Heart left ventricle (tissue), 16 donors: Measurements from ENCODE around the gene NOL3. TPM values are rescaled to one million over a fixed set of nuclear protein-coding genes. Genes with fewer than 3 reads are reported as not detected.
A peak's percentile ranks its signal among the peaks of the same experiment; 100 is the strongest.

Source experiments
- ATAC-seq, 4 donors: fragments of 200-7000 bp; cut with Tn5 transposase; one replicate each; pipeline ENCODE4 v1.9.1; 2020 to 2022; ENCODE audit warnings: moderate library complexity in 4 of 4, mild to moderate bottlenecking in 3 of 4, moderate number of reproducible peaks in 1 of 4
- DNase-seq, 5 donors: peaks; one replicate each; pipeline ENCODE4 v3.0.0-alpha.2; 2020
- H3K27ac ChIP-seq, 12 donors: fragments of 200-600 bp; sonication (generic) in 4 of 12; one replicate each; pipeline versions ENCODE4 v1.5.0 to v1.8.0; 2016 to 2022; ENCODE audit warnings: mild to moderate bottlenecking in 2 of 12
- H3K27me3 ChIP-seq, 9 donors: fragments of 200-600 bp; sonication (generic) in 2 of 9; one replicate each; pipeline versions ENCODE4 v1.5.1 to v1.8.0; 2016 to 2022; ENCODE audit warnings: mild to moderate bottlenecking in 3 of 9
- H3K36me3 ChIP-seq, 9 donors: fragments of 200-600 bp; sonication (generic) in 2 of 9; one replicate each; pipeline versions ENCODE4 v1.5.0 to v1.8.0; 2018 to 2022; ENCODE audit warnings: mild to moderate bottlenecking in 2 of 9
- H3K4me1 ChIP-seq, 12 donors: fragments of 200-600 bp; sonication (generic) in 4 of 12; one replicate each; pipeline versions ENCODE4 v1.5.0 to v1.8.0; 2016 to 2022; ENCODE audit warnings: mild to moderate bottlenecking in 3 of 12
- H3K4me3 ChIP-seq, 12 donors: fragments of 200-600 bp; sonication (generic) in 4 of 12; one replicate each; pipeline versions ENCODE4 v1.5.0 to v1.8.0; 2017 to 2022; ENCODE audit warnings: mild to moderate bottlenecking in 9 of 12, moderate library complexity in 4 of 12
- H3K9me3 ChIP-seq, 12 donors: fragments of 200-600 bp; sonication (generic) in 4 of 12; one replicate each; pipeline versions ENCODE4 v1.5.0 to v1.8.0; 2016 to 2022; ENCODE audit warnings: mild to moderate bottlenecking in 1 of 12
- CTCF ChIP-seq, 12 donors: fragments of 200-600 bp; sonication (generic) in 4 of 12; IDR thresholded peaks; one replicate each; pipeline versions ENCODE4 v1.5.0 to v1.8.0; 2018 to 2022; ENCODE audit warnings: antibody characterized with exemption in 12 of 12, mild to moderate bottlenecking in 5 of 12
- POLR2A ChIP-seq, 2 donors: fragments of 450-650 bp; IDR thresholded peaks; one replicate each; pipeline ENCODE4 v1.6.1; 2017; ENCODE audit warnings: antibody characterized with exemption in 2 of 2, mild to moderate bottlenecking in 2 of 2, moderate library complexity in 2 of 2
- WGBS, 4 donors: extraction: QIAGEN DNeasy Blood & Tissue Kit in 2 of 4; methylation state at CpG; one replicate each; pipeline versions ENCODE4 v1.1.5 to v1.1.7; 2013 to 2018; 5-methylcytosine and 5-hydroxymethylcytosine counted together
- intact Hi-C, 10 donors: fragments of 100-400 bp; cut with DNase I; formaldehyde crosslinking; loops; one replicate each; pipeline versions ENCODE4 v1.11.1 to v1.14.2; 2022
- polyA plus RNA-seq, 2 donors: library from polyadenylated mRNA; stranded (reverse); fragments of 200-250 nt; gene quantifications; one replicate each; pipeline ENCODE4 v1.2.3, GENCODE V29; 2013
- total RNA-seq, 9 donors: library from RNA; depleted of rRNA in 2 of 9; stranded (reverse); fragments of >200 nt in 2 of 9; fragmentation: NEBNext Ultra II Directional in 3 of 9; extraction: Animal tissue kit (Norgen Biotek cat#: 25700) in 3 of 9; gene quantifications; one replicate each; pipeline versions ENCODE4 v1.1.0 to v1.2.4, GENCODE V29; 2016 to 2023
- donor health status: ischemic (EF 13 %, LVEDD 7.1; RV severe dilation, severe dysfunction).
- donor health status: healthy with polysubstance abuse.
- donor health status: DM: no; HTN: yes; CAD: no.
- donor health status: DM: no; HTN: no; CAD: no.
- donor health status: ischemic (EF 25% LVEDD 6.9; RV normal size, moderate dysfunction).
- donor health status: ischemic (EF 25% LVEDD 5.7; RV mildly dilated, moderate dysfunction).
- donor health status: healthy.
- donor health status: DM: yes; HTN: yes; CAD: no.
- donor health status: ischemic (EF 35%, LVEDD 5.7; RV mildly dilated, moderate dysfunction).
- donor health status: nonischemic (EF 11% LVEDD 7.7; RV severe dilation, severe dysfunction).
- donor health status: DM: yes; HTN: yes; CAD: no.
- donor health status: PGD.
- donor health status: ischemic (EF 29% LVEDD 5.4; RV normal size, mild dysfunction).
- donor health status: nonischemic (EF 23%, LVEDD 6.1; RV moderate dilation, normal function).

NOL3 gene
- total and polyA plus RNA-seq, 11 donors = 64.9 to 121 (median 85.5) TPM

GRCh38 chr16:67191411-67191994 lies 21.2 kb downstream of the NOL3 start:
- Histone ChIP-seq H3K27me3 (no peaks in the 10 kb centered on the region), H3K27ac (peak overlapping the region in 6 of 12 donors; percentile 80 to 93 (median 85)), H3K36me3 (peaks cover 0 to 35% (median 27%) of the 10 kb centered on the region in 9 donors), H3K4me1 (peaks cover 2 to 40% (median 29%) of the 10 kb centered on the region in 12 donors), H3K9me3 (no peaks in the 10 kb centered on the region), H3K4me3 (peak overlapping the region; percentile 74 to 100 (median 94))
- TF ChIP-seq CTCF (IDR thresholded peaks at IDR 0.05) (no peak), POLR2A (IDR thresholded peaks at IDR 0.05) (no peak)
- ATAC-seq = no peak
- no peak for DNase-seq
- 25 to 28% (median 27%) methylated on average over 9 of the region's 9 CpGs for WGBS, 4 donors
- intact Hi-C loops = loop anchor here in 5 of 10 donors (5.0 kb wide), 2 partner anchors 36 to 56 kb away; partner anchors contain the start of genes TMEM208 (in 4 of the 5), FHOD1 (in 1 of the 5) and SLC9A5 (in 1 of the 5)

- H3K4me1 ChIP-seq = peaks cover 2 to 40% (median 29%) of the 10 kb centered on the region in 12 donors
- peak; percentile 93 to 95 (median 93) for DNase-seq
- peak; percentile 88 to 96 (median 92) for ATAC-seq
- intact Hi-C loops = loop anchor here in 5 of 10 donors (5.0 kb wide), 2 partner anchors 35 to 55 kb away; partner anchors contain the start of genes TMEM208 (in 4 of the 5), FHOD1 (in 1 of the 5) and SLC9A5 (in 1 of the 5)
- H3K27ac ChIP-seq = peak within 1 kb of the TSS; percentile 65 to 93 (median 88)
- H3K27me3 ChIP-seq = no peaks in the 10 kb centered on the region
- H3K36me3 ChIP-seq = peaks cover 0 to 42% (median 34%) of the 10 kb centered on the region in 9 donors
- 0 to 1% (median 0%) methylated on average over 22 to 54 of the region's 54 CpGs for WGBS, 4 donors
- H3K9me3 ChIP-seq = no peaks in the 10 kb centered on the region
- peak in 1 of 2 donors; percentile 88 for TF ChIP-seq POLR2A (IDR thresholded peaks at IDR 0.05)
- peak in 1 of 12 donors; percentile 6 for TF ChIP-seq CTCF (IDR thresholded peaks at IDR 0.05)
- peak within 1 kb of the TSS; percentile 74 to 100 (median 94) for H3K4me3 ChIP-seq
Measured at GRCh38 chr16:67191995-67192681, 21.8 kb downstream of the NOL3 start, which contains the start of gene E2F4. Gene E2F4, plus strand, starts transcription at chr16:67192155. Its CDS starts 73 bp downstream, at chr16:67192228.

GRCh38 chr16:67192781-67193361 lies 22.5 kb downstream of the NOL3 start:
- TF ChIP-seq CTCF (IDR thresholded peaks at IDR 0.05) (no peak), POLR2A (IDR thresholded peaks at IDR 0.05) (no peak)
- intact Hi-C loops = loop anchor here in 5 of 10 donors (5.0 kb wide), 2 partner anchors 34 to 54 kb away; partner anchors contain the start of genes TMEM208 (in 4 of the 5), FHOD1 (in 1 of the 5) and SLC9A5 (in 1 of the 5)
- Histone ChIP-seq H3K27me3 (no peaks in the 10 kb centered on the region), H3K9me3 (no peaks in the 10 kb centered on the region), H3K4me1 (peaks cover 2 to 43% (median 30%) of the 10 kb centered on the region in 12 donors), H3K36me3 (peaks cover 0 to 49% (median 41%) of the 10 kb centered on the region in 9 donors), H3K4me3 (peak overlapping the region; percentile 74 to 100 (median 94)), H3K27ac (peak overlapping the region in 11 of 12 donors; percentile 80 to 93 (median 88))
- 23 to 30% (median 28%) methylated on average over 15 to 17 of the region's 17 CpGs for WGBS, 4 donors
- DNase-seq (no peak), ATAC-seq (no peak)
